GM10266 (cell line): Measurements from ENCODE around the gene POC1A.
"Not testable (repeated sequence)": the region's sequence is repeated elsewhere in the genome, so short reads cannot be mapped to it uniquely, and the experiment has no call there.

Source experiments
- DNase-seq: peaks from one replicate; pipeline ENCODE4 v3.0.0; 2012; ENCODE audit errors: extremely low spot score
- TF ChIP-seq, protein P1 (sequence below): IDR thresholded peaks from 2 replicates; pipeline ENCODE4 v1.5.1; 2012; ENCODE audit warnings: mild to moderate bottlenecking, low read depth; ENCODE audit not compliant: control insufficient read depth, insufficient read depth; ENCODE audit errors: missing control alignments

The POC1A gene

DNA sequence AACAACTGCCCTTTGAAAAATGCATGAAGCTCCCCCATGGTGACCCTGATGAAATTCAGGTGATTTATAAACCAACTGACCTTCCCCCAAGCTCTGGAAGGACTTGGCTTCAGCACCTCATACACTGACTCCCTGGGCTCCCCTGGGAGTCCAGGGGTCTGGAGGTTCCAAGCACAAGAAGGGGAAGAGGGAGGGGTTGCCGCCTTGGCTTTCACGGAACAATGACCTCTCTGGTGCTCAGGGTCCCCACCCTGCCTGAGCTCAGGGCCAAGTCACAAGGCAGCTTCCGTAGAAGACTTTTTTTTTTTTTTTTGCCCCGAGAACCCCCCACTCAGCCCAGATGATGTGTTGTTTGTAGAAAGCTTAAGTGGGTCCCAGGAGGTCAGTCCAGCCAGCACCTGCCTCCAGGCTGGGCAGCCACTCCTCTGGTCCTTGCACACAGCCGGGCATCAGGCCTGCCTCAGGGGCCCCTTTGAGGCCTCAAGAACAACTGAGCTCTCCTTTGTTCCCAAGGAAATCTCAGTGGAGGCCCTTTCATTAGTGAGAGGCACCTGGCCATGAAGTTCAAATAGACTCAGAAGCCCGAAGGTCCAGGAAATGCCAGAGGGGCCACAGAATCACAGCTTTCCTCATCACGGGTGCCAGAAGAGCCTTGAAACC lies 29.7 kb upstream of the POC1A start:
- no peak for DNase-seq
- TF ChIP-seq, protein P1, sequence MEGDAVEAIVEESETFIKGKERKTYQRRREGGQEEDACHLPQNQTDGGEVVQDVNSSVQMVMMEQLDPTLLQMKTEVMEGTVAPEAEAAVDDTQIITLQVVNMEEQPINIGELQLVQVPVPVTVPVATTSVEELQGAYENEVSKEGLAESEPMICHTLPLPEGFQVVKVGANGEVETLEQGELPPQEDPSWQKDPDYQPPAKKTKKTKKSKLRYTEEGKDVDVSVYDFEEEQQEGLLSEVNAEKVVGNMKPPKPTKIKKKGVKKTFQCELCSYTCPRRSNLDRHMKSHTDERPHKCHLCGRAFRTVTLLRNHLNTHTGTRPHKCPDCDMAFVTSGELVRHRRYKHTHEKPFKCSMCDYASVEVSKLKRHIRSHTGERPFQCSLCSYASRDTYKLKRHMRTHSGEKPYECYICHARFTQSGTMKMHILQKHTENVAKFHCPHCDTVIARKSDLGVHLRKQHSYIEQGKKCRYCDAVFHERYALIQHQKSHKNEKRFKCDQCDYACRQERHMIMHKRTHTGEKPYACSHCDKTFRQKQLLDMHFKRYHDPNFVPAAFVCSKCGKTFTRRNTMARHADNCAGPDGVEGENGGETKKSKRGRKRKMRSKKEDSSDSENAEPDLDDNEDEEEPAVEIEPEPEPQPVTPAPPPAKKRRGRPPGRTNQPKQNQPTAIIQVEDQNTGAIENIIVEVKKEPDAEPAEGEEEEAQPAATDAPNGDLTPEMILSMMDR = no peak

DNA sequence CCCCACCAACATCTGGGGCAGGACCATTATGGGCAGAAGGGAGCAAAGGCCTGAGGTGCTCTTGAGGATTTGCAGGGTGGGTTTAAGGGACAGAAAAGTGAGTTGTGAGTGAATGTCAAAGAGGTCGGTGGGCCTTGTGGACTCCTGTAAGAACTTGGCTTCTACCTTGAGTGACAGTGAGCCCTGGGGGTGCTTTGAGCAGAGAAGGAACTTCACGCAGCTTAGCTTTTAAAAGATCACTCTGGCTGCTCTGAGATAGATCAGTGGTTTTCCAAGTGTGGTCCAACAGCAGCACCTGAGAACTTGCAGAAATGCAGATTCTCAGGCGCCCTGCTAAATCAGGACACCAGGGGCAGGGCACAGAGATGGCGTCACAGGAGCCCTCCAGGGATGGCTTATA lies 28.5 kb upstream of the POC1A start:
- TF ChIP-seq, protein P1 = no peak
- DNase-seq = no peak

DNA sequence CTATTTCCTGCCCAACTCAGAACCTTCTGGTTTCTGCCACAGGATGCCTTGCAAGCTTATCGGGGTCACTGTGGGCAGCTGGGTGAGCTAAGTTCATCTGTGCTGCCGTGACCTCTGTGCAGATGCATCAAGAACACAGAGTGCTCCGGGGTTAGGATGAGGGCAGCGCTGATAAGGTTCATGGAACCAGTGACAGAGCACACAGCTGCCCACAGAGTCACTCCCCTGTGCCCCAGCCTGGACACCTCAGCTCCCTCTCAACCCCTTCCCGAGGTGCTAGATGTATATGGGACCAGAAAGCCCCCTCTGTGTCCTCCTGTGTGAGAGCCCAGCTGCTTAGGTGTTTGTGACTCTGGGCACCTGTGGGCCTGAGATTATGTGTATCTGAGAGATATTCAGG lies 28.0 kb upstream of the POC1A start:
- no peak for DNase-seq
- TF ChIP-seq, protein P1 = no peak

DNA sequence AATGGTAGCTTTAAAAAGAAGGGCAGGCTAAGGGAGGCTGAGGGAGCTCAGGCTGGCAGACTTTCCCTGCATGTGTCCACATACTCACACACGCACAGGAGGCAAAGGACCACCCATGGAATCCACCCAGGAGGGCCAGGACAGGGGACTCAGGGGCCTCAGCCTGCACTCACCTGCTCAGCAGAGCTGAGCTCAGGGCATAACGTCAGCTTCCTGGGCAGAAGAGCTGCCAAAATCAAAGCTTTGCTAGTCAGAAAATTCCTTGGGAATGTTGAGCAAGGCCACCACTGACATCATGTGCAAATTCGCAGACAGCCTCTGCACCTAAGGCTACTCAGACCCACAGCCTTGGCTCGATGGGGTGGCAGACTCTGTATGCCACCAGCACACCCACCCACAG lies 27.3 kb upstream of the POC1A start:
- TF ChIP-seq, protein P1 = no peak
- DNase-seq = no peak

DNA sequence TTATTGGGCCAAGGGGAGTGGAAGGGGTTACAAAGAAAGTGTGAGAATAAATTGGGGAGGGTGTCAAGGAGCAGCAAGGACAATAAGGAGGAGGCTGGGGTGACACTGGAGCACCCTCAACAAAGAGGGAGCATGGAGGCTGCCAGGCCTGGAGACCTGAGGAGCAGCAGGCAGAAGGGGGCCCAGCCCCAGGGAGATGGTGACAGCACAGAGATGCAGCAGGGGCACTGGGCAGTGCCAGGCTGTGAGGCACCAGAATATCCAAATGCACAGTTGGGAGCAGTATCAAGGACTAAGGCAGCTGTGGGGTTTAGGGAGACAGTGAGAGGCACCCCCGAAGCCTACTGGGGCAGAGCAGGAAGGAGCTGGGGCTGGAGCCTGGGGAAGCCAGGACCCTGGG lies 24.3 kb upstream of the POC1A start:
- DNase-seq = no peak
- TF ChIP-seq, protein P1 = no peak

DNA sequence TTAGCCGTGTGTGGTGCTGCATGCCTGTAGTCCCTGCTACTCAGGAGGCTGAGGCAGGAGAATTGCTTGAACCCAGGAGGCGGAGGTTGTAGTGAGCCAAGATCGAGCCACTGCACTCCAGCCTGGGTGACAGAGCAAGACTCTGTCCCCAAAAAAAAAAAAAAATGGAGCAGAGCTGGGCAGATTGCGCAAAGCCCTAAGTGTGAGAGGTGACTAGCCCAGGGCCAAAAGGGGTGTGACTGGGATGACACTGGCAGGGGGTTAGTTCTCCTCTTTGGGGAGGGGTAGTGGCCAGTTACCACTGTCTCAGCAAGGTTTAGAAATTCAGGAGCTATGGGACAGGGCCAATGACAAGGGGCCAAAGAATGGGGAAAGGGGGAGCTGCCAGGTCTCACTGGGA lies 23.9 kb upstream of the POC1A start:
- DNase-seq = not testable (repeated sequence)

DNA sequence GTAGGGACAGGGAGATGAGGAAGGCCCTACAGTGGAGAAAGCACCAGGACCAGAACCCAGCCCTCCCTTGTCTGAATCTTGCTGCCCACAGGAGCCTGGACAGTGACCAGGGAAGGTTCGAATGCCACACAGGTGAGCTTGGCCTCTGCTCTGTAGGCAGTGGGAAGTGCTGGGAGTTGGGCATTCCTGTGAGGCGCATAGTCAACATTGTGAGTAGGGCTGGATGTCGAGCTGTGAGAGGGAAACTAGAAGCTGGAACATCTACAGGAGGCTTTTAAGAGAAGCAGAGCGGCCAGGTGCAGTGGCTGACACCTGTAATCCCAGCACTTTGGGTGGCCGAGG lies 23.4 kb upstream of the POC1A start:
- DNase-seq = no peak
- TF ChIP-seq, protein P1 = no peak
